ENCODE measurements around the gene MCM3.

Gene MCM3

DNA sequence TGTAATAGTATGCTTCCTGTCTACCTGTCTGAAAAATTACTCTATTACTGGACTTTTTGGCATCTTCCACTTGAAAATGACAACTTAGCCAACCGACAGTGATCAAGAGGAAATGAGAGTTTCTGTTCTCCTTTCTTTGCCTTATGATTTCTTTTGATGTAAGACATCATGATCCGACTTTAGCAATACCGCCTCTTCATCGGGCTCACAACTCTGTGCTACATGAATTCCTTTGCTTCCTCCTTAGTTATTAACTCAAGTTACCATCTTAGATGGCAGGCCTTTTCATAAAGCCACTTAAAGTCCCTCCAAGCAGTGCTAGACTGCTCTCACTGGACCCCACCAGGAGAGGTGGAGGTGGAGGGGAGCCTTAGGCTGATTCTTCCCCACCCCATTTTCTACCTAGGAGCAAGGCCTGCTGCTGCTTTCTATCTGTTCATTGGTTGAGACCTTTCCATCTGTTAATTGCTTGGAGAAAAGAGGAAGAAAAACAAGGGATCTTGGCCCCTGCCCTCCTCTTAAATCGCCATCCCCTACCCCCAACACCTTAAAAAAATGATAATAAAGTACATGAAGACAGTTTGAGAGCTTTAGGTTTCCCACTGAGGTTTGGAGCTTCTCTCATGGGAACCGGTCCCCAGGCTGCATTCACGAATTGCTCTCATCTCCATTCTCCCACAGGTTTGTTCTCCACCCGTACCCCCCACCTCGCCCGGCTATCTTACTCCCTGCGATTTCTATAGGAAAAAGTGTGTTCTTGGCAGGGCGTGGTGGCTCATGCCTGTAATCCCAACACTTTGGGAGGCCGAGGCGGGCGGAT, 21.6 kb upstream of the MCM3 start:
- peaks cover 4 to 6% of the 10 kb centered on the region in 2 donors for H3K4me1 ChIP-seq (ENCODE audit: control insufficient read depth in 2 of 2, insufficient read depth in 1 of 2, low read depth in 1 of 2, low read length in 2 of 2)
- no peak overlapping the region for H3K27ac ChIP-seq (replicated peaks; ENCODE audit: low read length)
- WGBS, 2 donors (ENCODE audit: extremely low coverage in 2 of 2, insufficient read length in 2 of 2, insufficient replicate concordance in 1 of 2): no CpG with 5 or more reads among the region's 15 CpGs
- no peaks in the 10 kb centered on the region for H3K36me3 ChIP-seq (replicated peaks in 1 of 2; ENCODE audit: control insufficient read depth in 2 of 2, insufficient read depth in 2 of 2, low read length in 2 of 2)
- H3K9me3 ChIP-seq (replicated peaks in 1 of 2; ENCODE audit: control insufficient read depth in 2 of 2, insufficient read depth in 1 of 2, low read depth in 1 of 2, low read length in 2 of 2): no peaks in the 10 kb centered on the region
- H2BK15ac ChIP-seq (ENCODE audit: low read length): no peak overlapping the region
- H3K79me1 ChIP-seq (ENCODE audit: low read depth, low read length): no peaks in the 10 kb centered on the region
- no peak overlapping the region for H4K8ac ChIP-seq (ENCODE audit: low read depth, low read length)
- DNase-seq (ENCODE audit: low spot score): no peak
- H3K9ac ChIP-seq (ENCODE audit: low read depth, low read length, poor library complexity): no peak overlapping the region
- H3K27me3 ChIP-seq (ENCODE audit: control insufficient read depth in 3 of 3, insufficient read depth in 3 of 3, low read depth in 1 of 3, low read length in 3 of 3): peaks cover 0 to 3% (median 0%) of the 10 kb centered on the region in 3 experiments
- no peak overlapping the region for H2BK120ac ChIP-seq (ENCODE audit: low read depth, low read length)
- H2AFZ ChIP-seq (ENCODE audit: low read length): no peak overlapping the region
- no peak overlapping the region for H2BK12ac ChIP-seq (ENCODE audit: low read length)
- no peak overlapping the region for H2AK5ac ChIP-seq (ENCODE audit: low read depth, low read length)
- no peak overlapping the region for H3K18ac ChIP-seq (ENCODE audit: low read length)
- H3K4me2 ChIP-seq (ENCODE audit: insufficient read depth, low read length, poor library complexity, severe bottlenecking): no peak overlapping the region
- no peak overlapping the region for H3K14ac ChIP-seq (ENCODE audit: low read length)
- H3K23ac ChIP-seq (ENCODE audit: low read depth, low read length, poor library complexity): no peak overlapping the region
- H3K4me3 ChIP-seq (ENCODE audit: low read length in 2 of 2): no peak overlapping the region
- H2BK5ac ChIP-seq (ENCODE audit: low read length): no peak overlapping the region
- no peak overlapping the region for H3K4ac ChIP-seq (ENCODE audit: low read length)
- H4K91ac ChIP-seq (ENCODE audit: low read depth, low read length, poor library complexity): no peak overlapping the region

DNA sequence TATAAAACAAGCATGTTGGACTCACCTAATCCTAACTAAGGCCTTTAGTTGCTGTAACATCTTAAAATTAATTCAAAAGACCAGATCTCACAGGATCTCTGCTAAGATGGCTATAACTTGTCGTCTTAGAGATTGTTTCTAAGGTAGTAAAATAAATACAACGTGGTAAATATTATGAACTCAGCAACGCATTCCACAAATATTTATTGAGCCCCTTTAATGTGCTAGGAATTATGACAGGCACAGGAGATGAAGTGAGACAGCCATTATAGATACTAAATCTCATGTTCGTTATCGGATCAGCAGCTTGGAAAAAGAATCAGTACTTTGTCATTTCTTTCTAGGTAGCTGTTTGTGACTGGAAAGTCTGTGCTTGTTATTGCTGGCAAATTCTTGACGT, 20.9 kb upstream of the MCM3 start:
- WGBS, 2 donors (ENCODE audit: extremely low coverage in 2 of 2, insufficient read length in 2 of 2, insufficient replicate concordance in 1 of 2): no CpG with 5 or more reads among the region's 6 CpGs
- no peak overlapping the region for H3K4me2 ChIP-seq (ENCODE audit: insufficient read depth, low read length, poor library complexity, severe bottlenecking)
- H3K14ac ChIP-seq (ENCODE audit: low read length): no peak overlapping the region
- no peak overlapping the region for H3K18ac ChIP-seq (ENCODE audit: low read length)
- no peak overlapping the region for H2BK5ac ChIP-seq (ENCODE audit: low read length)
- no peaks in the 10 kb centered on the region for H3K36me3 ChIP-seq (replicated peaks in 1 of 2; ENCODE audit: control insufficient read depth in 2 of 2, insufficient read depth in 2 of 2, low read length in 2 of 2)
- no peak overlapping the region for H3K27ac ChIP-seq (replicated peaks; ENCODE audit: low read length)
- no peak for DNase-seq (ENCODE audit: low spot score)
- peaks cover 4 to 6% of the 10 kb centered on the region in 2 donors for H3K4me1 ChIP-seq (ENCODE audit: control insufficient read depth in 2 of 2, insufficient read depth in 1 of 2, low read depth in 1 of 2, low read length in 2 of 2)
- no peaks in the 10 kb centered on the region for H3K79me1 ChIP-seq (ENCODE audit: low read depth, low read length)
- peaks cover 0 to 3% (median 0%) of the 10 kb centered on the region in 3 experiments for H3K27me3 ChIP-seq (ENCODE audit: control insufficient read depth in 3 of 3, insufficient read depth in 3 of 3, low read depth in 1 of 3, low read length in 3 of 3)
- H2AK5ac ChIP-seq (ENCODE audit: low read depth, low read length): no peak overlapping the region
- peak overlapping the region; percentile 71 for H2AFZ ChIP-seq (ENCODE audit: low read length)
- no peak overlapping the region for H4K8ac ChIP-seq (ENCODE audit: low read depth, low read length)
- no peak overlapping the region for H3K9ac ChIP-seq (ENCODE audit: low read depth, low read length, poor library complexity)
- no peak overlapping the region for H2BK12ac ChIP-seq (ENCODE audit: low read length)
- peaks cover 0 to under 1% of the 10 kb centered on the region in 2 donors for H3K9me3 ChIP-seq (replicated peaks in 1 of 2; ENCODE audit: control insufficient read depth in 2 of 2, insufficient read depth in 1 of 2, low read depth in 1 of 2, low read length in 2 of 2)
- no peak overlapping the region for H2BK120ac ChIP-seq (ENCODE audit: low read depth, low read length)
- no peak overlapping the region for H2BK15ac ChIP-seq (ENCODE audit: low read length)
- H3K4ac ChIP-seq (ENCODE audit: low read length): no peak overlapping the region
- H3K4me3 ChIP-seq (ENCODE audit: low read length in 2 of 2): no peak overlapping the region
- no peak overlapping the region for H3K23ac ChIP-seq (ENCODE audit: low read depth, low read length, poor library complexity)
- no peak overlapping the region for H4K91ac ChIP-seq (ENCODE audit: low read depth, low read length, poor library complexity)

DNA sequence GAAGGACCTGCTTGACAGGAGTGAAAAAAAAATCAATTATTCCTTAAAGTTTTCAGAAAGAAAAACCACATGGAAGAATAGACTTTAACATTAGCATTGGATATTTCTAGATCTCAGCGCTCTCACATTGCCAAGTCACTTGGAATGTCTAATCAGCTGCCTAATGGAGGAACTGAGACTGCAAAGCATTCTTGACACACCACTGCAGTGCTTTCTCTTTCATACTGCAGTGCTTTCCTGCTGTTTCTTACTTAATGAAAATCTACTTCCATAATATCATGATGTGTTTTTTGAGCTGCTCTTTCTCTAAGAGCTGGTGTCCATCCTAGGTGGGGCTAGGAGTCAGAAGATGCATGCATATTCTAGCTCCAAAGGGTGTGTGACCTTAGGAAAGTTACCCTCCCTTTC, 20.4 kb upstream of the MCM3 start:
- no peak overlapping the region for H3K4ac ChIP-seq (ENCODE audit: low read length)
- H3K14ac ChIP-seq (ENCODE audit: low read length): no peak overlapping the region
- no peak overlapping the region for H4K91ac ChIP-seq (ENCODE audit: low read depth, low read length, poor library complexity)
- no peak overlapping the region for H3K4me2 ChIP-seq (ENCODE audit: insufficient read depth, low read length, poor library complexity, severe bottlenecking)
- H3K9ac ChIP-seq (ENCODE audit: low read depth, low read length, poor library complexity): no peak overlapping the region
- H2BK15ac ChIP-seq (ENCODE audit: low read length): no peak overlapping the region
- no peak overlapping the region for H3K27ac ChIP-seq (replicated peaks; ENCODE audit: low read length)
- H2AFZ ChIP-seq (ENCODE audit: low read length): peak overlapping the region; percentile 71
- no peak overlapping the region for H2BK5ac ChIP-seq (ENCODE audit: low read length)
- no peak overlapping the region for H3K23ac ChIP-seq (ENCODE audit: low read depth, low read length, poor library complexity)
- no peak overlapping the region for H3K18ac ChIP-seq (ENCODE audit: low read length)
- H2BK12ac ChIP-seq (ENCODE audit: low read length): no peak overlapping the region
- peaks cover 4 to 6% of the 10 kb centered on the region in 2 donors for H3K4me1 ChIP-seq (ENCODE audit: control insufficient read depth in 2 of 2, insufficient read depth in 1 of 2, low read depth in 1 of 2, low read length in 2 of 2)
- H3K9me3 ChIP-seq (replicated peaks in 1 of 2; ENCODE audit: control insufficient read depth in 2 of 2, insufficient read depth in 1 of 2, low read depth in 1 of 2, low read length in 2 of 2): peaks cover 0 to 3% of the 10 kb centered on the region in 2 donors
- H3K27me3 ChIP-seq (ENCODE audit: control insufficient read depth in 3 of 3, insufficient read depth in 3 of 3, low read depth in 1 of 3, low read length in 3 of 3): peaks cover 0 to 3% (median 0%) of the 10 kb centered on the region in 3 experiments
- H3K36me3 ChIP-seq (replicated peaks in 1 of 2; ENCODE audit: control insufficient read depth in 2 of 2, insufficient read depth in 2 of 2, low read length in 2 of 2): no peaks in the 10 kb centered on the region
- H2BK120ac ChIP-seq (ENCODE audit: low read depth, low read length): no peak overlapping the region
- H2AK5ac ChIP-seq (ENCODE audit: low read depth, low read length): no peak overlapping the region
- no peak for DNase-seq (ENCODE audit: low spot score)
- WGBS, 2 donors (ENCODE audit: extremely low coverage in 2 of 2, insufficient read length in 2 of 2, insufficient replicate concordance in 1 of 2): no CpG with 5 or more reads among the region's 1 CpG
- H3K4me3 ChIP-seq (ENCODE audit: low read length in 2 of 2): no peak overlapping the region
- no peaks in the 10 kb centered on the region for H3K79me1 ChIP-seq (ENCODE audit: low read depth, low read length)
- no peak overlapping the region for H4K8ac ChIP-seq (ENCODE audit: low read depth, low read length)

DNA sequence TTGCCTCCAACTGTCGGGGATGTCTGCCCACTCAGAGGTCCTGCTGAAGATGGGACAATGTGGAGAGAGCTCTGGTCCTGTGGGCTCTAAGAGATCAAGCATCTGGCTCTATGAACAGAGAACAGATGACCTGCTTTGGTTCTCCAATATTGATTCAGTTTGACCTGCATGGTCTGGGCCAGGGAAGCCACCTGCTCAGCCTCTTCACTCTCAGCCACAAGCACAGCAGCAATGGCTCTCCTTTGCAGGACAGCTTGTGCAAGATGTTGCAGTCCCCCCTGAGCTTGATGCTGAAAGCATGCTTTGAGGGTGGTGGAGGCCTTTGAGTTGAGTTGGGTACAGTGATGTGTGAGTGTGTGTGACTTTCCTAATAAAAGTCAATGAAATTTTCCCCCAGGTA, 18.6 kb upstream of the MCM3 start:
- no peak overlapping the region for H3K14ac ChIP-seq (ENCODE audit: low read length)
- no peaks in the 10 kb centered on the region for H3K79me1 ChIP-seq (ENCODE audit: low read depth, low read length)
- no peak overlapping the region for H2BK5ac ChIP-seq (ENCODE audit: low read length)
- H2BK12ac ChIP-seq (ENCODE audit: low read length): no peak overlapping the region
- H3K4me2 ChIP-seq (ENCODE audit: insufficient read depth, low read length, poor library complexity, severe bottlenecking): no peak overlapping the region
- H4K91ac ChIP-seq (ENCODE audit: low read depth, low read length, poor library complexity): no peak overlapping the region
- no peak overlapping the region for H3K23ac ChIP-seq (ENCODE audit: low read depth, low read length, poor library complexity)
- no peak overlapping the region for H3K4ac ChIP-seq (ENCODE audit: low read length)
- H3K36me3 ChIP-seq (replicated peaks in 1 of 2; ENCODE audit: control insufficient read depth in 2 of 2, insufficient read depth in 2 of 2, low read length in 2 of 2): peaks cover 0 to 1% of the 10 kb centered on the region in 2 donors
- H3K27ac ChIP-seq (replicated peaks; ENCODE audit: low read length): no peak overlapping the region
- WGBS, 2 donors (ENCODE audit: extremely low coverage in 2 of 2, insufficient read length in 2 of 2, insufficient replicate concordance in 1 of 2): no CpG with 5 or more reads among the region's 1 CpG
- no peak overlapping the region for H3K4me3 ChIP-seq (ENCODE audit: low read length in 2 of 2)
- H4K8ac ChIP-seq (ENCODE audit: low read depth, low read length): no peak overlapping the region
- no peak for DNase-seq (ENCODE audit: low spot score)
- no peak overlapping the region for H2BK120ac ChIP-seq (ENCODE audit: low read depth, low read length)
- peaks cover 0 to 5% of the 10 kb centered on the region in 2 donors for H3K9me3 ChIP-seq (replicated peaks in 1 of 2; ENCODE audit: control insufficient read depth in 2 of 2, insufficient read depth in 1 of 2, low read depth in 1 of 2, low read length in 2 of 2)
- H3K27me3 ChIP-seq (ENCODE audit: control insufficient read depth in 3 of 3, insufficient read depth in 3 of 3, low read depth in 1 of 3, low read length in 3 of 3): peaks cover 0 to 3% (median 0%) of the 10 kb centered on the region in 3 experiments
- no peak overlapping the region for H3K9ac ChIP-seq (ENCODE audit: low read depth, low read length, poor library complexity)
- no peak overlapping the region for H2BK15ac ChIP-seq (ENCODE audit: low read length)
- peak overlapping the region; percentile 39 for H2AFZ ChIP-seq (ENCODE audit: low read length)
- H3K4me1 ChIP-seq (ENCODE audit: control insufficient read depth in 2 of 2, insufficient read depth in 1 of 2, low read depth in 1 of 2, low read length in 2 of 2): peaks cover 4 to 6% of the 10 kb centered on the region in 2 donors
- no peak overlapping the region for H3K18ac ChIP-seq (ENCODE audit: low read length)
- H2AK5ac ChIP-seq (ENCODE audit: low read depth, low read length): no peak overlapping the region
